ENCODE results near the gene KCNRG.

The KCNRG gene

DNA sequence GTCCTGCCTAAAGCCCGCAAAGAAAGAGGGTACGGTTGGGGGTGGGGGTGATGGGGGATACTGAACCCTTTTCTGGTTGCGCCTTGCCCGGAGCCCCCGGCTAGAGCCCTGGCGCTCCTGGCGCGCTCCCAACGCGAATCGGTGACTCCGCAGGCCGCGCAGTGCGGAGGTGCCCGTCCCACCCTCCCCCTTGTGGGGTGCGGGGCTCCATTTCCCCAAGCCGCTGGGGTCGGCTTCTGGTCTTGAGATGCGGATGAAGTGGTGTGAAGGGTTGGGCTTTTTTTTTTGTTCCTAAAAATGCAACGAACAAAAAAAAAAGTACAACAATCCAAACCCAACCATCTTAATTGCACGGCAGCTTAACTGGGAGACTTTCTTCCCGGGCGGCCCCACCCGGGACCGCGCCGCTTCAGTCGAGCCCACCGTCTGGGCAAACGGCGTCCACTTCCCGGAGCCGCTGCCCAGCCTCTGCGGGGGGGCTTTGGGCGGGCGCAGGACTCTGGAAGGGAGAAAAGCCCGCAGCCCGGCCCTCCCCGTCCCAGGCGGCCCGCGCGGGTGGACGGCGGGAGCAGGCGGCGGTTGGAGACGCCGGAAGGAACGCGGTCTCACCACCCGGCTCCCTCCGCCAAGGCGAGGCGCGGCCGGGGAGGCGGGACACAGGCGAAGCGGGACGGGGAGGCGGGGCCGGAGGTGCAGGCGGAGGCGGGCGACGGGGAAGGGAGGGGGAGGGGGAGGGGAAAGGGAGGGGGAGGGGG lies 18.9 kb upstream of the KCNRG start:
- peak; percentile 94 for DNase-seq (ENCODE audit: low read depth, low spot score)
- TF ChIP-seq, protein P1, sequence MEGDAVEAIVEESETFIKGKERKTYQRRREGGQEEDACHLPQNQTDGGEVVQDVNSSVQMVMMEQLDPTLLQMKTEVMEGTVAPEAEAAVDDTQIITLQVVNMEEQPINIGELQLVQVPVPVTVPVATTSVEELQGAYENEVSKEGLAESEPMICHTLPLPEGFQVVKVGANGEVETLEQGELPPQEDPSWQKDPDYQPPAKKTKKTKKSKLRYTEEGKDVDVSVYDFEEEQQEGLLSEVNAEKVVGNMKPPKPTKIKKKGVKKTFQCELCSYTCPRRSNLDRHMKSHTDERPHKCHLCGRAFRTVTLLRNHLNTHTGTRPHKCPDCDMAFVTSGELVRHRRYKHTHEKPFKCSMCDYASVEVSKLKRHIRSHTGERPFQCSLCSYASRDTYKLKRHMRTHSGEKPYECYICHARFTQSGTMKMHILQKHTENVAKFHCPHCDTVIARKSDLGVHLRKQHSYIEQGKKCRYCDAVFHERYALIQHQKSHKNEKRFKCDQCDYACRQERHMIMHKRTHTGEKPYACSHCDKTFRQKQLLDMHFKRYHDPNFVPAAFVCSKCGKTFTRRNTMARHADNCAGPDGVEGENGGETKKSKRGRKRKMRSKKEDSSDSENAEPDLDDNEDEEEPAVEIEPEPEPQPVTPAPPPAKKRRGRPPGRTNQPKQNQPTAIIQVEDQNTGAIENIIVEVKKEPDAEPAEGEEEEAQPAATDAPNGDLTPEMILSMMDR (IDR thresholded peaks at IDR 0.05; ENCODE audit: low read depth, low read length), result no peak
- in situ Hi-C loops (cut with HindIII; ENCODE audit: low sequenced_read_pairs), result no loop called here
- peak overlapping the region; percentile 61 for H3K4me3 ChIP-seq (ENCODE audit: low read depth, low read length)

DNA sequence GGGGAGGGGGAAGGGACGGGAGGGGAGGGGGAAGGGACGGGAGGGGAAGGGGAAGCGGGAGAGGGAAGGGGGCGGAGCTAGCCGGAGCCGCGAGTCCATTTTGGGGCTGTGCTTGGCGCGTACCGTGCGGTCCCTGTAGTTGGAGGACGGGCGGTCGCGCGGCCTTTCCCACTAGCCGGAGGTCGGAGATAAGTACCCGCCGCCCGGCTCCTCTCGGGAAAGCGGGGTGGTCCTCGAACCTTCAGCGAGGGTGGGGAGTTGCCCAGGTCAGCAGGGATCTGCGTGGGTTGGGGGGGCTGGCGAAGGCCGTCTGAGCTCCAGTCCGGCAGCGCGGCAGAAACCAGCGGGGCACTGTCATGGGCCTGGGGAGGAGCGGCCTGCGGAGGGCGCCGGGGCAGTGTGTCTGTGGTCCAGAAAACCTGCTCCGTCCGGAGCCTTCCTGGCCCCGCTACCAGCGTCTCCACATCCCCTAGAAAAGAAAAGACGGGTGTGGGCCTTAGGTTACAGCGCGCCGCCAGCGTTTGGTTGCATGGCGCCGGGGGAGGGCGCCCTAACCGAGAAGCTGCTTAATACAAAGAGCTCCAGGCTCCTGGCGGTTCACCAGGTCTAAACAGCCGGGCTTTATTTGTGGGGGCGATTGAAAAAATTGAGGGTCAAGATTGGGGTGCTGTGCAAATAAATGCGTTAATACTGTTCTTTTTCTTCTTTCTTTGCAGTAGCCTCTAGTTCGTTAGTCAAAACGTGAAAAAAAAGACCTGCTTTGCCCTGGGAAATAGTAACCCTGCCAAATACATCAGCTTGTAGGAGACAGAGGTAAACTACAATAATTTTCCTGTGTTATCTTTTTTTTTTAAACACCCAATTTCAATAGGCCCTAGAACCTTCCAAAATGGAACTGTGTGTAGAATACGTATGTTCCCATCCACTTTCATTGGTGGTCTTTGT lies 18.0 kb upstream of the KCNRG start, which contains the start of gene TRIM13:
TSS of gene TRIM13 (plus strand) at position 92 of the 945 bp plus-strand sequence. CDS start 14,899 bp downstream, outside the sequence.
- peak; percentile 95 for DNase-seq (ENCODE audit: low read depth, low spot score)
- in situ Hi-C loops (cut with HindIII; ENCODE audit: low sequenced_read_pairs), result no loop called here
- H3K4me3 ChIP-seq (ENCODE audit: low read depth, low read length), result peak within 1 kb of the TSS; percentile 90
- TF ChIP-seq, protein P1 (IDR thresholded peaks at IDR 0.05; ENCODE audit: low read depth, low read length), result peak; percentile 87

DNA sequence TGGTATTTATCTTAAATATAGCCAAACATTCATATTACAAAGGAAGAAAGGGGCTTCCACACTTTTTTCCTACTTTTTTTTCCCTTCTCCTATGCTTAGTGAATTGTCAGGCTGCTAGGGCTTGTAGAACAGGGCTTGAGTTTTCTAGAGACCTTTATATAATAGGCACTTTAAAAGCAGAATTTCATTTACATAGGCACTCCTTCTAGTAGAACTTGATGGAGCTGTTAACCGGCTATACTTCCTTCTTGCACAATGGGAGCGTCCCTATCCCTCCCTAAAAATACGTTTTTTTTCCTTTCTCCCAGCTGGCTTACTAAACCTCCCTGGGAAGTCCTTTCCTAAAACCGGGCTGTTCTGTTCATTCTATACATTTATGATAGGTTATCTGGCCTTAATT lies 17.3 kb upstream of the KCNRG start:
- DNase-seq (ENCODE audit: low read depth, low spot score), result no peak
- TF ChIP-seq, protein P1 (IDR thresholded peaks at IDR 0.05; ENCODE audit: low read depth, low read length), result no peak
- in situ Hi-C loops (cut with HindIII; ENCODE audit: low sequenced_read_pairs), result no loop called here
- H3K4me3 ChIP-seq (ENCODE audit: low read depth, low read length), result peak overlapping the region; percentile 90

DNA sequence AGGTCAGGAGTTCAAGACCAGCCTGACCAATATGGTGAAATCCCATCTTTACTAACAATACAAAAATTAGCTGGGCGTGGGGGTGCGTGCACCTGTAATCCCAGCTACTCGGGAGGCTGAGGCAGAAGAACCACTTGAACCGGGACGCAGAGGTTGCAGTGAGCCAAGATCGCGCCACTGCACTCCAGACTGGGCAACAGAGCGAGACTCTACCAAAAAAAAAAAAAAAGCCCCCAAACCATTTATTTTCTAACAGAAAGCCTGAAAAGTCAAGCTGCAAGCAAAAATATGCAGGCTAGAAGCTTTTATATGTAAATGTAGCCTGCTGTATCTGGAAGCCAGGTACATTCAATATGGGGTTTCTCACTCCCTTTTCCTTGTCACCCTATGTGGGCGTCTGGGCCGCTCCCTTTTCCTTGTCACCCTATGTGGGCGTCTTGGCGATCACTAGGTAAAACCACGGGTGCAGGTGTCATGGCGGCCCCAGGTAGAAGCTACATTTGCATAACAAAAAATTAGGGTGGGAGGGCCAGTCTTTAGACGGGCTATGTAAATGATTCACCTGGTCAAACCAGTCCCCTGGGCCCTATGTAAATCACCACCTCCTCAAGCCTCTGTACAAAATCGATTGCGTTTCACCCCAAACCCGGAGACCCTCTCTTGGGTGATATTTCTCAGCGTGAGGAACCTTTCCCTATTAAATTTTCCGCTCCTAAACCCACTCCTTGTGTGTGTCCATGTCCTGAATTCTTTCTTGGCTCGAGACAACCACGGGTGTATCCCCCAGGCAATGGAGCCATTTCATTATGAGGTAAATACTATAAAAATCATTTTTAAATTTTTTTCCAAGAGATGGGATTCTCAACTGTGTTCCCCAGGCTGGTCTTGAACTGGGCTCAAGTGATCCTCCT lies 16.3 kb upstream of the KCNRG start:
- H3K4me3 ChIP-seq (ENCODE audit: low read depth, low read length), result peak overlapping the region; percentile 90

DNA sequence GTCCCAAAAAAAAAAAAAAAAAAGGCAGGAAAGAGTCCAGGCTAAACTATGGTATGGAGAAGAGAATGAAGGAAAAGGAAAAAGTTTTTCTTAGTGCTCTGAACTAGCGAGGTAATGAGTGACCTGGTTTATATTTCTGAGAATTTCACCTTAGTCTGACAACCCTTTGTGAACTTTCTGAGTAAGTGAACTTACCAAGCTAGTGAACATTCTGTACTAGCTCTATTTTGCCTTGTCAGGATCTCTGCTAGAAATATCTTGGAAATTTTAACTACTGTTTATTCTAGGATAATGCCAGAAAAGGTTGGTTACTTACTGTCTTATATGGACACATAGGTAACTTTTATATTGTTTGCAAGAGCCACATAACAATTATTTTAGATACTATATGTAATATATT lies 14.0 kb upstream of the KCNRG start:
- in situ Hi-C loops (cut with HindIII; ENCODE audit: low sequenced_read_pairs), result no loop called here
- TF ChIP-seq, protein P1 (IDR thresholded peaks at IDR 0.05; ENCODE audit: low read depth, low read length), result no peak
- no peak overlapping the region for H3K4me3 ChIP-seq (ENCODE audit: low read depth, low read length)
- DNase-seq (ENCODE audit: low read depth, low spot score), result no peak

More for the DNA sequence above, 16.3 kb upstream of the KCNRG start:
- DNase-seq (ENCODE audit: low read depth, low spot score), result no peak
- TF ChIP-seq, protein P1 (IDR thresholded peaks at IDR 0.05; ENCODE audit: low read depth, low read length), result no peak
- in situ Hi-C loops (cut with HindIII; ENCODE audit: low sequenced_read_pairs), result no loop called here
